Measurements from ENCODE around the gene BRD3. TPM values are rescaled to one million over a fixed set of nuclear protein-coding genes. Genes with fewer than 3 reads are reported as not detected.

Gene BRD3
- total and polyA plus RNA-seq, 12 donors, result 8.4 to 73.1 (median 20.4) TPM

DNA sequence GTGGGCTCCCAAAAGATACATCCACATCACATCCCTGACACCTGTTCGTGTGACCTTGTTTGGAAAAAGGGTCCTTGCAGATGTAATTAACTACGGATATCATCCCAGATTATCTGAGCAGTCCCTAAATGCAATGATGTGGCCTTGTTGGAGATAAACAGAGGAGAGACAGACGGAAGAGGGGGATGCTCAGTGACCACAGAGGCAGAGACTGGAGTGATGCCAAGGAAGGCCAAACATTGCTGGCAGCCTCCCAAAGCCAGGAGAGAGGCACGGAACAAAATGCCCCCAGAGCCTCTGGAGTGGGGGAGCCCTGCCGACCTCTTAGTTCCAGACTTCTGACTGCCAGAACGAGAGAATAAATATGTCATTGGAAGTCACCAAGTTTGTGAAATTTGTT, 60.7 kb downstream of the BRD3 start:
- Histone ChIP-seq H3K27me3 (no peaks in the 10 kb centered on the region), H3K9me3 (replicated peaks in 1 of 3) (no peaks in the 10 kb centered on the region), H3K36me3 (replicated peaks in 1 of 2) (no peaks in the 10 kb centered on the region), H3K4me3 (no peak overlapping the region), H3K27ac (no peak overlapping the region), H3K4me1 (replicated peaks in 1 of 2) (no peaks in the 10 kb centered on the region)
- TF ChIP-seq, protein P1, sequence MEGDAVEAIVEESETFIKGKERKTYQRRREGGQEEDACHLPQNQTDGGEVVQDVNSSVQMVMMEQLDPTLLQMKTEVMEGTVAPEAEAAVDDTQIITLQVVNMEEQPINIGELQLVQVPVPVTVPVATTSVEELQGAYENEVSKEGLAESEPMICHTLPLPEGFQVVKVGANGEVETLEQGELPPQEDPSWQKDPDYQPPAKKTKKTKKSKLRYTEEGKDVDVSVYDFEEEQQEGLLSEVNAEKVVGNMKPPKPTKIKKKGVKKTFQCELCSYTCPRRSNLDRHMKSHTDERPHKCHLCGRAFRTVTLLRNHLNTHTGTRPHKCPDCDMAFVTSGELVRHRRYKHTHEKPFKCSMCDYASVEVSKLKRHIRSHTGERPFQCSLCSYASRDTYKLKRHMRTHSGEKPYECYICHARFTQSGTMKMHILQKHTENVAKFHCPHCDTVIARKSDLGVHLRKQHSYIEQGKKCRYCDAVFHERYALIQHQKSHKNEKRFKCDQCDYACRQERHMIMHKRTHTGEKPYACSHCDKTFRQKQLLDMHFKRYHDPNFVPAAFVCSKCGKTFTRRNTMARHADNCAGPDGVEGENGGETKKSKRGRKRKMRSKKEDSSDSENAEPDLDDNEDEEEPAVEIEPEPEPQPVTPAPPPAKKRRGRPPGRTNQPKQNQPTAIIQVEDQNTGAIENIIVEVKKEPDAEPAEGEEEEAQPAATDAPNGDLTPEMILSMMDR (IDR thresholded peaks at IDR 0.05), result no peak
- no peak for TF ChIP-seq POLR2A (IDR thresholded peaks at IDR 0.05)
- intact Hi-C loops (cut with DNase I), result no loop called here
- no peak for DNase-seq
- WGBS, 4 donors, result 32 to 43% (median 35%) methylated on average over 6 of the region's 6 CpGs

DNA sequence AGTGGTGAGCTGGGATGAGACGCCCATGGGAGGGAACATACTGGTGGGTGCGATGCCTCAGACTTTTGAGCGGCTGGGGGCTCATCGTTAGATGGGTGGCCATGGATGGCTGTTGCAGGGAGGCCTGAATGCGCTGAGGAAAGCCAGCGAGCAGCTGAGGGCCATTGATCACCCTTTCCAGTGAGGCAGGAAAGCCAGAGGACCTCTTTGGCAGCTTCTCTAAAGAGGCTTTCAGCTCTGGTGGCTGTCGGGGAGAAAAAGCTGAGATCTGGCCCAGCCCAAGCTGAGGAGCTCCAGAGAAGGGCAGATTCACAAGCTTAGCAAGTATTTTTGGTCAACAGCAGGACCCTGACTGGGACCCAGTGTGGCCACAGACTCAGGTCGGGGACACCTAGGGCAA, 62.4 kb downstream of the BRD3 start:
- no peak overlapping the region for H3K4me3 ChIP-seq
- no peak for DNase-seq
- no peaks in the 10 kb centered on the region for H3K4me1 ChIP-seq (replicated peaks in 1 of 2)
- H3K27me3 ChIP-seq, result no peaks in the 10 kb centered on the region
- no peaks in the 10 kb centered on the region for H3K9me3 ChIP-seq (replicated peaks in 1 of 3)
- TF ChIP-seq, protein P1 (IDR thresholded peaks at IDR 0.05), result no peak
- no peak for TF ChIP-seq POLR2A (IDR thresholded peaks at IDR 0.05)
- no peaks in the 10 kb centered on the region for H3K36me3 ChIP-seq (replicated peaks in 1 of 2)
- no peak overlapping the region for H3K27ac ChIP-seq
- 80 to 94% (median 86%) methylated on average over 6 to 8 of the region's 8 CpGs for WGBS, 4 donors
- intact Hi-C loops (cut with DNase I), result no loop called here

DNA sequence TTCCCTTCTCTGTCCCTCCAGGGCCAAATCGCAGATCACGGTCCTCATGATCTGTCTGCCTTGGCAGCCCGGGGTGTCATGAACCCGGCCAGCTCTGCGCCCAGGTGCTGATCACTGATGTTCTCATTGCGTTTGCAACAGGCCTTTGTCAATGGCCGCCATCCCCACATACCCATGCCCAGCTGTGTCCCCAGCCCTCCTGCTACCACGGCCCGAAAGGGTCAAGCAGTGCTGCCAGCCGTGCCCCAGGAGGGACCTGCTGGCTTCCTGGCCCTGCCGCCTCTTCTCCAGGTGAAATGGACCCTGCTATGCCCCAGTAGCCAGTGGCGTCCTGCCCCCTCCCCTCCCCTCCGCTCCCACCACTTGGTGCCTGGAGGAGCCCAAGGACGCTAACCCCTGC, 62.9 kb downstream of the BRD3 start:
- Histone ChIP-seq H3K27ac (no peak overlapping the region), H3K4me1 (replicated peaks in 1 of 2) (no peaks in the 10 kb centered on the region), H3K36me3 (replicated peaks in 1 of 2) (no peaks in the 10 kb centered on the region), H3K9me3 (replicated peaks in 1 of 3) (no peaks in the 10 kb centered on the region), H3K4me3 (no peak overlapping the region), H3K27me3 (no peaks in the 10 kb centered on the region)
- DNase-seq, result no peak
- intact Hi-C loops (cut with DNase I), result no loop called here
- TF ChIP-seq POLR2A (IDR thresholded peaks at IDR 0.05), result no peak
- TF ChIP-seq, protein P1 (IDR thresholded peaks at IDR 0.05), result no peak
- 78 to 85% (median 81%) methylated on average over 5 to 14 of the region's 14 CpGs for WGBS, 4 donors

DNA sequence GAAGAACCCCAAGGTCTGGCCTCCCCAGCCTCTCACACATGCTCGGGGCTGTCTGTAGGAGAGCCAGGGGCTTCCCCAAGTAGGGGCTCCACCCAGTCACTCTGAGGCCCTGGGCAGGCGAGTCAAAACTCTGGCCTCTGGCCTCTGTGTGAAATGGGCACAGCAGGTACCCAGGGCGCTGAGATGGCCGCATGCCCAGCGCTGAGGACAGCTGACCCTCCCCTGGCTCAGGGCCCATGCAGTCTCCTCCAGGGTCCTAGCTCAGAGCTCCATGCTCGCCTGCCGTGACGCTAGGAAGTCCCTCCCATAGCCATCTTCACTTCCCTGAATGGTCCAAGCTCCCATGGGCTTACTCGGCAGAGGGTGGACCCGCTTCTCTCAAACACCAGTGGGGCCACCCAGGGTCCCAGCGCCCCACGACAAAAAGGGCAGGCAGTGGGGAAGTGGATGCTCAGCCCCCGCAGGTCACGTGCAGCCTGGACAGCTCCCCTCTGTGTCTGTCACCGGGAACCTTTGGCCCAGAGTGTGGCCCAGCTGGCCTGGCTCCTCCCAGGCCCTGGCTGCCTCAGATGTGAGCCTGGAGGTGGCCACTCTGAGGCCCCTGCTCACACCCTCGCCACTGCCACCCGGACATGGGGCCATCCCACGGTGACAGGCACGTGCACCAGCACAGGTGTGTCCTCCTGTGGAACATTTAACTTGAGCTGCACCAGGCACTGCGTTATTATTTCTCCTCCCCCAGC, 63.5 kb downstream of the BRD3 start:
- WGBS, 4 donors, result 74 to 100% (median 78%) methylated on average over 2 to 20 of the region's 20 CpGs
- TF ChIP-seq, protein P1 (IDR thresholded peaks at IDR 0.05), result no peak
- no peak for TF ChIP-seq POLR2A (IDR thresholded peaks at IDR 0.05)
- no peak overlapping the region for H3K27ac ChIP-seq
- intact Hi-C loops (cut with DNase I), result no loop called here
- no peaks in the 10 kb centered on the region for H3K4me1 ChIP-seq (replicated peaks in 1 of 2)
- H3K36me3 ChIP-seq (replicated peaks in 1 of 2), result no peaks in the 10 kb centered on the region
- no peak overlapping the region for H3K4me3 ChIP-seq
- no peak for DNase-seq
- no peaks in the 10 kb centered on the region for H3K9me3 ChIP-seq (replicated peaks in 1 of 3)
- no peaks in the 10 kb centered on the region for H3K27me3 ChIP-seq

All from adrenal gland (tissue), 12 donors.